Skeletal muscle satellite cell (primary cell): ENCODE data around the gene TLK1.
A peak's percentile ranks its signal among the peaks of the same experiment; 100 is the strongest.

Experiments used
- H3K27me3 ChIP-seq: 2 replicates; pipeline ENCODE4 v1.7.0; 2013; ENCODE audit warnings: low read length; ENCODE audit not compliant: control insufficient read depth, insufficient read depth
- H3K36me3 ChIP-seq: 2 replicates; pipeline ENCODE4 v1.7.0; 2013; ENCODE audit warnings: mild to moderate bottlenecking, control low read depth, low read length; ENCODE audit not compliant: insufficient read depth
- H3K4me1 ChIP-seq: 2 replicates; pipeline ENCODE4 v1.7.0; 2013; ENCODE audit warnings: low read length; ENCODE audit not compliant: control insufficient read depth, insufficient read depth
- H3K4me2 ChIP-seq: 2 replicates; pipeline ENCODE4 v1.7.0; 2013; ENCODE audit warnings: mild to moderate bottlenecking, low read length
- H3K4me3 ChIP-seq: 2 replicates; pipeline ENCODE4 v1.7.0; 2013; ENCODE audit warnings: low read length
- H3K9ac ChIP-seq: 2 replicates; pipeline ENCODE4 v1.7.0; 2013; ENCODE audit warnings: mild to moderate bottlenecking, low read depth, low read length, moderate library complexity
- H3K9me3 ChIP-seq: replicated peaks from 2 replicates; pipeline ENCODE4 v1.7.0; 2013; ENCODE audit warnings: mild to moderate bottlenecking, control low read depth, low read length

The TLK1 gene

GRCh38 chr2:171154348-171154747 is 6.3 kb downstream of the TLK1 start:
- Histone ChIP-seq H3K36me3 (no peaks in the 10 kb centered on the region), H3K4me2 (no peak overlapping the region), H3K9me3 (no peaks in the 10 kb centered on the region), H3K27me3 (no peaks in the 10 kb centered on the region), H3K4me3 (no peak overlapping the region), H3K9ac (no peak overlapping the region), H3K4me1 (peaks cover 13% of the 10 kb centered on the region)

- Histone ChIP-seq H3K27me3 (no peaks in the 10 kb centered on the region), H3K36me3 (no peaks in the 10 kb centered on the region), H3K4me2 (no peak overlapping the region), H3K4me3 (no peak overlapping the region), H3K9ac (no peak overlapping the region), H3K4me1 (peaks cover 6% of the 10 kb centered on the region), H3K9me3 (no peaks in the 10 kb centered on the region)
Observed at GRCh38 chr2:171150694-171151285, 9.9 kb downstream of the TLK1 start.

DNA sequence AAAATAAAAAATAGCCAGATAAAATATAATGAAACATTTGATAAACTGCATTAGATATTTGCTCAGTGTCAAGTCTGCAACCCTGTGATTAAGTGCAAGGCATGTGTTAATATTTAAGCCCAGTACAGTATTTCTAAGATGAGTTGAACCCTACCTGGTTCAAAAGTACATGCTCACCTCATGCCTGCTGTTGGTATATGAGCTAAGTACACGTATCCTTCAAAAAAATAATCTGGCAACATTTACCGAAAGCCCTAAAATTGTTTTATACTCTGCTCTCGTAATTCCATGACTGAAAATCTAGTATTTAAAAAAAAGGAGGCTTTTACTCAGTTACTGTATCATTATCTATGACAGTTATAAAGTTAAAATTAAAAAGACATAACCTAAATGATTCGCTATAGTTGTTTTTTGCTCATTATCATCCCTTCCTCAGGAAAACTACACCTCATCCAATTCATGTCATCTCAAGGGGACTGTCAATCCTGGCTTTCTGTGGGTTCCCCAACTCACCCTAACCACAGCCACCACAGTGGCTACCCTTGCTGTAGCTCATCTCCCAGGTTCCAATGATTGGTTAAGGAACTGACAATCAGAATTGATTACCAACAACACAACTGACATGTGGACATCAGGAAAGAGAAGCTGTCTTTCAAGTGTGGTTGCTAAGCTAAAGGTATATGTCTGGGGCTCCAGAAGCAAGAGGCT is 10.6 kb downstream of the TLK1 start:
- Histone ChIP-seq H3K4me3 (no peak overlapping the region), H3K4me2 (no peak overlapping the region), H3K36me3 (no peaks in the 10 kb centered on the region), H3K9me3 (no peaks in the 10 kb centered on the region), H3K4me1 (peaks cover 6% of the 10 kb centered on the region), H3K27me3 (no peaks in the 10 kb centered on the region), H3K9ac (no peak overlapping the region)

- H3K9me3 ChIP-seq: no peaks in the 10 kb centered on the region
- H3K27me3 ChIP-seq: no peaks in the 10 kb centered on the region
- H3K9ac ChIP-seq: no peak overlapping the region
- H3K36me3 ChIP-seq: no peaks in the 10 kb centered on the region
- H3K4me1 ChIP-seq: peaks cover 3% of the 10 kb centered on the region
- H3K4me3 ChIP-seq: no peak overlapping the region
- H3K4me2 ChIP-seq: no peak overlapping the region
Observed at GRCh38 chr2:171149171-171149938, 11.3 kb downstream of the TLK1 start.

DNA sequence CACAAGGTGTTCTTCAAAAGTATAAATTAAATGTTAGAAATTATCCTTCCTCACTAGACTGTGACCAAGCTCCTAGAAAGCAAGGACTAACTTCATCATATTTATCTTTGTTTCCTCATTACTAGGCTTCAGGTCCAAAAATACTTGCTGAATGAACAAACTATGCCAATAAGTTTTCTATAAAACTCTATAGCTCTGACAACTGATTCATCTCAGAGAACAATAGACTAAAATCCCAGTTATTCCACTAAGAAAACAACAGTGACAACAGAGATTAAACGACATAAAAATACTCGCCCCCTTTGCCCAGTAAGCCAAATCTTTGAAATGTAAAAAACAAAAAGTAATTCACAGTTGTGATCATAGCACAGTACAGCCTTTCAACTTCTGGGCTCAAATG is 13.6 kb downstream of the TLK1 start:
- H3K36me3 ChIP-seq: no peaks in the 10 kb centered on the region

DNA sequence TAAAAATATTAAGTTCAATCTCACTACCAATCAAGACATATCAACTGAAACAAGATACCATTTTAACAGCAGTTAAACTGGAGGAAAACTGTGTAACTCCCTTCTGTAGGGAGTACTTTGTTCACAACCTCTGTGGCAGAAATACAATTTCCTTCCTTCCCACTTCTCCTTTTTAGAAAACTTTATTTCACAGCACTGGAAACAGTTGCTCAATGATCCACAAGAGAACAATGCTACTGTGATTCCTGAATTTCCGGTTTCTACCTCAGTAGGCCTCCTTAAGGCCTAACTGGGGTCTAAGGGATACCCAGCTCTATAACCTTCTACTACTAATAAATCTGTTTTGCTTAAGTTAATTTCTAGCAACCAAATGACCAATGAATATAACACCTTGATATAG is 14.1 kb downstream of the TLK1 start:
- H3K4me3 ChIP-seq: no peak overlapping the region
- no peak overlapping the region for H3K9ac ChIP-seq
- no peaks in the 10 kb centered on the region for H3K9me3 ChIP-seq
- no peaks in the 10 kb centered on the region for H3K4me1 ChIP-seq
- H3K27me3 ChIP-seq: no peaks in the 10 kb centered on the region
- H3K4me2 ChIP-seq: no peak overlapping the region
- no peaks in the 10 kb centered on the region for H3K36me3 ChIP-seq

More for the DNA sequence above, 13.6 kb downstream of the TLK1 start:
- Histone ChIP-seq H3K4me3 (no peak overlapping the region), H3K4me2 (no peak overlapping the region), H3K9me3 (no peaks in the 10 kb centered on the region), H3K27me3 (no peaks in the 10 kb centered on the region), H3K9ac (no peak overlapping the region), H3K4me1 (no peaks in the 10 kb centered on the region)

DNA sequence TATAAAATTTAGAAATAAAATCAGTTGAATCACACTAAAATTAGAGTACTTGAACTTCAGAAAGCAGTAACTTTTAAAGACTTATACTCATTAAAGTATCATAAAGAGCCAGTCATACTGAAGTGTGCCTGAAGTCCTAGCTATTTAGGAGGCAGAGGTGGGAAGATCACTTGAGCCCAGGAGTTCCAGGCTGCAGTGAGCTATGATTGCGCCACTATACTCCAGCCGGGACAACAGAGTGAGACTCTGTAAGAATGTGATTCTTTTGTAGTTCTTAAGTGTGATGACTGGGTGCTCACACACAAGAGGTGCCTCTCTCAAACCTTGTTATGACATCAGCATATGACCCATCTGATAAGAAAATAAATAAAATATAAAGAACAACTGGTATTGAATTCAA is 14.6 kb downstream of the TLK1 start:
- Histone ChIP-seq H3K4me3 (no peak overlapping the region), H3K36me3 (no peaks in the 10 kb centered on the region), H3K27me3 (no peaks in the 10 kb centered on the region), H3K9ac (no peak overlapping the region), H3K9me3 (no peaks in the 10 kb centered on the region), H3K4me2 (no peak overlapping the region), H3K4me1 (no peaks in the 10 kb centered on the region)

GRCh38 chr2:171143670-171144062 is 17.0 kb downstream of the TLK1 start:
- Histone ChIP-seq H3K9ac (no peak overlapping the region), H3K4me1 (no peaks in the 10 kb centered on the region), H3K4me2 (no peak overlapping the region), H3K36me3 (no peaks in the 10 kb centered on the region), H3K9me3 (no peaks in the 10 kb centered on the region), H3K4me3 (no peak overlapping the region), H3K27me3 (no peaks in the 10 kb centered on the region)

GRCh38 chr2:171142398-171142797 is 18.3 kb downstream of the TLK1 start:
- Histone ChIP-seq H3K9me3 (no peaks in the 10 kb centered on the region), H3K4me3 (no peak overlapping the region), H3K4me2 (no peak overlapping the region), H3K36me3 (no peaks in the 10 kb centered on the region), H3K9ac (no peak overlapping the region), H3K27me3 (no peaks in the 10 kb centered on the region), H3K4me1 (no peaks in the 10 kb centered on the region)

- no peak overlapping the region for H3K9ac ChIP-seq
- H3K36me3 ChIP-seq: no peaks in the 10 kb centered on the region
- peak overlapping the region; percentile 10 for H3K4me2 ChIP-seq
- H3K4me3 ChIP-seq: no peak overlapping the region
- no peaks in the 10 kb centered on the region for H3K4me1 ChIP-seq
- no peaks in the 10 kb centered on the region for H3K9me3 ChIP-seq
- H3K27me3 ChIP-seq: no peaks in the 10 kb centered on the region
Observed at GRCh38 chr2:171141320-171141719, 19.4 kb downstream of the TLK1 start.

DNA sequence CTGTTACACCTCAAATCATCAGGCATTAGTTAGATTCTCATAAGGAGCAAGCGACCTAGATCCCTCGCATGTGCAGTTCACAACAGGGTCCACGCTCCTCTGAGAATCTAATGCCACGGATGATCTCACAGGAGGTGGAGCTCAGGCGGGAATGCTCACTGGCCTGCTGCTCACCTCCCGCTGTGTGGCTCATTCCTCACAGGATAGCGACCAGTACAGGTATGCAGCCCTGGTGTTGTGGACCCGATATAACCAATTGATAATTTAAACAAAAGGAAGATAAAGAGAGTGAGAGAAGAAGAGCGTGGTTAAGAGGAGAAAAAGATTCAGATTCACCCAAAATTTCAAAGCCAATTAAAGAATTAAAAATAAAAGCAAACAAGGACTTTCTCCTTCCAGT is 20.8 kb downstream of the TLK1 start:
- H3K9me3 ChIP-seq: no peaks in the 10 kb centered on the region
- H3K4me3 ChIP-seq: no peak overlapping the region
- H3K4me1 ChIP-seq: no peaks in the 10 kb centered on the region
- no peak overlapping the region for H3K4me2 ChIP-seq
- H3K36me3 ChIP-seq: no peaks in the 10 kb centered on the region
- no peaks in the 10 kb centered on the region for H3K27me3 ChIP-seq
- H3K9ac ChIP-seq: no peak overlapping the region
